Activated CD4-positive, alpha-beta T cell treated with anti-CD3 and anti-CD28 coated beads, Interleukin-2, Interleukin-6, amounts not matched to agents 100 ng/mL and 50 ng/mL, durations not matched to agents 16 hours and 8 hours (primary cell): Measurements from ENCODE around the gene EIF5AL1.
"Not testable (repeated sequence)": the region's sequence is repeated elsewhere in the genome, so short reads cannot be mapped to it uniquely, and the experiment has no call there.

Experiments used
- DNase-seq: peaks from one replicate; pipeline ENCODE4 v3.0.0-alpha.2; 2020

The EIF5AL1 gene

DNA sequence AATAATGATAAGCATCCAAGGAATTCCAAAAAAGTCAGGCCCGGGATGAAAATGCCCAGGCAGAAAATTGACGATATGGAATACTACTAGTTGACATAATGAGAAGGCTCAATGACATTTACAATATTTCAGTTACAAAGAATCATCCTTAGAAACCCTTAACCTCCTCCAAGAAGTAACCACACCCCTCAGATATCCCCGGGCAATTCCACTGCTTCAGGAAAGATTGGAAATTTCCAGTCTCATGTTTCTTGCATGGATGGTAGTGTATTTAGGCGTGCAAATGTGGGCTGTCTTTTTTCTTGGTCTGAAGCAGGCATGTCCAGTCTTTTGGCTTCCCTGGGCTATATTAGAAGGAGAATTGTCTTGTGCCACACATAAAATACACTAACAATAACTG is 5.2 kb downstream of the EIF5AL1 start:
- DNase-seq = not testable (repeated sequence)

- DNase-seq = not testable (repeated sequence)
These were observed 9.4 kb downstream of the EIF5AL1 start for GRCh38 chr10:79521751-79522150.

DNA sequence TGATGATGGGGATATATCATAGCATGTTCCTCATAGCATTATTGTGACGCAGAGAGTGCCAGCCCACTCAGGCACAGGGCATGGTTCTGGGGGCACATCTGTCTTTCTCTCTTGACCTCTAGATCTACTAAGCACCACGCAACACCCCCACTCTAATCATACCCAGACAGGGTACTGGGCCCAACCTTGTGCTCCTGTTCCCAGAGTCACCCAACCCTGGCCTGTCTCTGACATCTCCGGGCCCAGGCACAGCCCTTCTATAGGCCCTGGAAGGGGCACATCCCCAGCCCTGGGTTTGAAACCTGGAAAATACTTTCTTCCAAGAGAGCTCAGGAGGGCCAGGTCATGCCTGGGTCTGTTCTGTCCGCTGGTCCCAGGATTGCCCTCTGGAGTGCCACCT is 10.1 kb downstream of the EIF5AL1 start:
- not testable (repeated sequence) for DNase-seq

GRCh38 chr10:79523157-79523853 is 11.0 kb downstream of the EIF5AL1 start:
- DNase-seq = not testable (repeated sequence)

- DNase-seq = not testable (repeated sequence)
These were observed 12.8 kb downstream of the EIF5AL1 start for GRCh38 chr10:79525049-79525710.

DNA sequence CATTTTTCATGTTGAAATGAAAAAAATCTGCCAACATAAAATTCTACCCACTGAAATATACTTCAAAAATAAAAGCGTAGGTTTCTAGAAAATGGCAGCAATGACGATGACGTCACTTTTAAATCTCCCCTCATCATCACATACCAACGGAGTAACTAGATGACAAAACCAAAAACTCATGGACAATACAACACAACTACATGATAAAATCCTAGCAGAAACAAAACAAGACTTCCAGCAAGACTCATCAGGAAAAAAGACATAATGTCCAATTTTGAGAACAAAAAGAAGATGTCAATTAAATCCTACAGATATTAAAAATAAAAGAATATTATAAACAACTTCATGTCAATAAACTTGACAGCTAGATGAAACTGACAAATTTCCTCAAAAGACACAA is 15.9 kb downstream of the EIF5AL1 start:
- DNase-seq = not testable (repeated sequence)

DNA sequence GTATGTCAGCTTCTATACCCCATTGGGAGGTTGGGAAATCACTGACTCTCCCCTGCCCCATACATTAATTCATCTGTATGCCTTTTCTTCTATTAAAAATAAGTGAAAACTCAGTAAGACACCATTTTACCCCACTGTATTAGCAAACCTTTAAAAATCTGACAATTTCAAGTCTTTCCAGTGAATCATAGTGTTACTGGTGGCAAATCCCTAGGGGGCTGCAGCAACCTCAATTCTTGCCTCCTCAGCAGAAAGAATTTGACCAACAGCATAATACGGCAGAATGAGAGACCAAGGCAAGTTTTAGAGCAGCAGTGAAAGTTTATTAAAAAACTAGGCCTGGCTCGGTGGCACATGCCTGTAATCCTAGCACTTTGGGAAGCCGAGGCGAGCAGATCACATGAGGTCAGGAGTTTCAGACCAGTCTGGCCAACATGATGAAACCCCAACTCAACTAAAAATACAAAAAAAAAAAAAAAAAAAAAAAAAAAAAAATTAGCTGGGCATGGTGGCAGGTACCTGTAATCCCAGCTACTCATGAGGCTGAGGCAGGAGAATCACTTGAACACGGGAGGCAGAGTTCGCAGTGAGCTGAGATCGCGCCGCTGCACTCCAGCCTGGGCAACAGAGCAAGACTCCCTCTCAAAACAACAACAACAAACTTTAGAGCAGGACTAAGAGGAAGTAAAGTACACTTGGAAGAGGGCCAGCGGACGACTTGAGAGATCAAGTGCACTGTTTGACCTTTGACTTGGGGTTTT is 21.0 kb downstream of the EIF5AL1 start:
- not testable (repeated sequence) for DNase-seq

DNA sequence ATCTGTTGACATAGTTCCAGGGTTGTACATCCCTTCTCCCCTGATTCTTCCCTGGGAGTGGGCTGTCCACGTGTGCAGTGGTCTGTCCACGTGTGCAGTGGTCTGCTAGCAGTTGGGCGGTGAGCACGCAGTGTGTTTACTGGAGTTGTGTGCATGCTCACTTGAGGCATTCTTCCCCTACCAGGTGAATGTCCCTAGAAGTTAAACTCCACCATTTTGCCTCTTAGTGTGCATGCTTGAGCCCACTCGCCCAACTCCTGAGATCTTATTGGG is 21.5 kb downstream of the EIF5AL1 start:
- DNase-seq = not testable (repeated sequence)

DNA sequence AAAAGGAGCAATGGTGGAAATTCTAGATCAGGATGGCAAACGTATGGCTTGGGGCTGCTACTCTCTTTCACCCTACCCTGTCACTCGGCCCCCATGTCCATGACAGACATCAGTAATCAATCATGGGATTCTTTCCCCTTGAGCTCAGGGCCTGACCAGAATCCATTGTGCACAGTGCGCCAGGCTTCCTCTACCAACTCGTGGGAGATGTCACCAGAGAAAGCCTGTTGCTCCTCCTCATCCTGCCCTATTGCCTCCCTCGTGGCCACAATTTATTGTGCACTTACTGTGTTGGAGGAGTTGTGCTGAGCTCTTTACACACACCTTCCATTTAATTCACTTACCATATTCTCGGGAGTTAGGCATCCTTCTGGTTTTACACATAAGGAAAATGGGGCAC is 26.0 kb downstream of the EIF5AL1 start:
- DNase-seq = not testable (repeated sequence)

DNA sequence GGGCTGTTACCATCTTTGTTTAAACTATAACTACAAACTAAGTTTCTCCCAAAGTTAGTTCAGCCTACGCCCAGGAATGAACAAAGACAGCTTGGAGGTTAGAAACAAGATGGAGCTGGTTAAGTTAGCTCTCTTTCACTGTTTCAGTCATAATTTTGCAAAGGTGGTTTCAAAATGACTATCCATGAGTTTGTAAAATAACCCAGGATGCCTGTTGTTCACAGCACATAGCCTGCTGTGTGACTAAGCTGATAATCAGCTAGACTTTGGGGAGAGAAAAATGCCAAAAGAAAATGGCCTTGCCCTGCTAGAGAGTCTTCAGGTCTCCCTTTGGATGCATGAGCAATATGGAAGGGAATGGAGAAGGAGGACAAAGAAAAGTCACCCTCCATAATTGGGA is 28.6 kb downstream of the EIF5AL1 start:
- peak; percentile 81 for DNase-seq

DNA sequence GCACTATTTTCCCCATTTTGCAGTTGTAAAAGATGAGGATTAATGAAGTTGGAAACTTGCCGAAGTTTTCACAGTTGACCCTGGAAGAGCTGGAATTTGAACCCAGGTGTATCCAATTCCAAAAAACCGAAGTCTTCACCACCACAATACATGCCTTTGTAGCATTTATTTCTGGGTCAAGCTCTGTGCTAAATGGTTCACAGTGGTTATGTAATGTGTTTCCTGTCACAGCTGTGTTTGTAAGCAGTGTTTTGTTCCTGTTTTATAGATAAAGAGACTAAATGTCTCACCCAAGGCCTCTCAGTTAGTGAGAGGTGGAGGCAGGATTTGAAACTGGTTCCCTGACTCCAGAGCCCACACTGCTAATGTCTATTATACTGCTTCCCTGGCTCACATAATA is 30.3 kb downstream of the EIF5AL1 start:
- DNase-seq = peak; percentile 11

DNA sequence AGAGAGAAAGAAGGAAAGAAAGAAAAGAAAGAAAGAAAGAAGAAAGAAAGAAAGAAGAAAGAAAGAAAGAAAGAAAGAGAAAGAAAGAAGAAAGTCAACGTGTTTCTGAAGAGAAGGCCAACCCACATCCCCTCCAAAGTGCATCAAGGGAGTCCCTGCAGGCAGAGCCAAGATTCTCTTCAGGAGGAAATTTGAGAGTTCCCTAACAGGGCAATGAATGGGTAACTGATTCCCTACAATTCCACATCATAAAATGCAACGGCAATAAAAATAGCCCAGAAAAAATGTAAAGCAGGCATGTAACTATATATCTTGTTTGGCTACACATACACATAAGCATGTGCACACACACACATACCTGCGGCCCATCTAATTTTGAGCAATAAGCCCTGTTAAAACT is 32.1 kb downstream of the EIF5AL1 start:
- DNase-seq = not testable (repeated sequence)

- not testable (repeated sequence) for DNase-seq
These were observed 32.8 kb downstream of the EIF5AL1 start for GRCh38 chr10:79544926-79545659.

DNA sequence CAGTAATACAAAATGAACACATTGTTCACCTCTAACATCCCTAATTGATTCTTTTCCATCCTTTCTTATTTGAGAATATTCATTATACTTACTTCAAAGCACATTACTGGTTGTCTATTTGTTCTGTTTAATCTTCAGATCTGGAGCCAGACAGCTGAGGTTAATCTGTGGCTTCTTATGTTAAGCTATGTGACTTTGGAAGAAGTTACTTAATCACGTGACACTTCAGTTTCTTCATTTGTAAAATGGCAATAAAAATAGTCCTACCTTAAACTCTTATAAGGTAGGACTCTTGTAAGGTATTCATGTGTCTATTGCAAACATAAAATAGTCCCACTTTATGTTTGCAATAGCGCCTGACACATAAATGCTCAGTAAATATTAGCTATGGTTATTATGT is 34.8 kb downstream of the EIF5AL1 start:
- not testable (repeated sequence) for DNase-seq

- peak; percentile 77 for DNase-seq
These were observed 35.6 kb downstream of the EIF5AL1 start for GRCh38 chr10:79547973-79548372.

GRCh38 chr10:79552143-79552542 is 39.8 kb downstream of the EIF5AL1 start:
- no peak for DNase-seq

DNA sequence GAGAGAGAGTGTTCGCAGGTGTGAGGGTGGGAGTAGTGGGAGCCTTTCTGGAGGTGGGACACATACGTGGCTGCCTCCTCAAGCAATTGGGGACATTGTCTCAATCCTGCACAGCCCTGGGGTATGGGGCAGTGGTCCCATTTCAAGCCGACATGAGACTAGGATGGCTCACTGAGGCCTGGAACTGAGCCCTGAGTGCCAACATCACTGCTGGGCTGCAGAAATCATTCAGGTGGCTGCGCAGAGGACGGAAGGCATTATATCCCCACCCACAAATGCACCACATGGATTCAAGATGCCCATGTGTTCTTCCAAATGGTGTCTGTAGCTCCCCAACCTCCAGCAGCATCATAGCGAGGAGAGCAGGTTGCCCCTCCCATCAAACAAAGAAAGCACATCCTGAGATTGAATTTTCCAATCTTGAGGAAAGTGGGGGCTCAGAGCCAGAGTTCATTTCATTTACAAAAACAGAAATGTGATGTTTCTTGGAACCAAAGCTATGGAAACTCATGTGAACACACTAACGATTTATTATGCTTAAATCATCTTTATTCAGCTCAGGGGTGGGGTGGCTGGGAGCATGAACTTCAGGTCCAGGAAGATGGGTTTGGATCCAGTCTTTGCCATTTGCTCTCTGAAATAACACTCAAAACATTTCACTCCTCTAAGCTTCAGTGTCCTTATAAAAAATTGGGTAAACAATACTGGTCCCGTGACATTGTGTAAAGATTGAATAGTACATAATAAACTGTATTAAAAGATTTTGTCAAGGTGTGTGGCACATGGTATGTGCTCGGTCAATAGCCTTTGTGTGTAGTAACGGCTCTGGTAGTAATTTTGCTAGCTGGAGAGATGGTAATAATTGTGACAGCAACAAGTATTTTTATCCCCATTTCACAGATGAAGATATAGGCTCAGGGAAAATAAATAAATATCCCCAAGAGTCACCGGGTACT is 43.3 kb downstream of the EIF5AL1 start:
- no peak for DNase-seq

GRCh38 chr10:79556961-79557360 is 44.6 kb downstream of the EIF5AL1 start:
- not testable (repeated sequence) for DNase-seq

DNA sequence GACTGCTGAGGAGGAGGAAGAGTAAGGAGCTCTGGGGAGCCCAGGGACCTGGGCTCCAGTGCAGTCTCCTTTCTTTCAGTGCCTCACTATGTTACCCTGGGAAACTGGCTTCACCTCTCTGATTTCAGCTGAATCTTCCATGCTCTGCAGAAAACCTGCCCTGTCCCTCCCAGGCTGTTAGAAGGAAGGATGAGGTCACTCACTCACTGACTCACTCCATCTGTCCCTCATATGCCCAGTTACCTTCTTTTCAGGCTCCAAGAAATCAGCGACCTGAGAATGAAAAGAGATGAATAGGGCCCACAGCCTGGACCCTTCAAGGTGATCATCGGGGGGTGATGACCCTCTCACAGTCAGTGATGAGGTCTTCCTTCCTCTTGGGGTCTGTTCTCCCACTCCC is 47.4 kb downstream of the EIF5AL1 start:
- DNase-seq = no peak

GRCh38 chr10:79560160-79560709 is 47.9 kb downstream of the EIF5AL1 start, which contains the start of gene SFTPA2:
Gene SFTPA2, minus strand, starts transcription at chr10:79560407. Its CDS starts 924 bp downstream, at chr10:79559483.
- no peak for DNase-seq

DNA sequence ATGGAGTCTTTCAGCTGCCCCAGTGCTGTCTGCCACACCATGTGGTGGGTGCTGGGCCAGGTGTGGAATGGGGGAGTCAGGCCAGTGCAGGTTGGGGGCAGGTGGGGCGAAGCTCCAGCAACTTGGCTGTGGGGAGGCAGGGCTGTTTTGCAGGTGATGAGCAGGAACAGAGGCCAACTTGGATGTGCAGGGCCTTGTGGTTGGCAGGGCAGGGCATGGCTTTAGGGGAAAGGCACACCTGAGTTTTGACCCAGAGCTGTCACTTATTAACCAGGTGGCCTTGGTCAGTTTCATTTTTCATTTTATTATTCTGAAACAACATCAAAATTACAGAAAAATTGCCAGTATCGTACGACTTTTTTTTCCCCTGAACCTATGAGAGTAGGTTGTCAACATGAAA is 48.9 kb downstream of the EIF5AL1 start:
- DNase-seq = no peak
